B cell (primary cell): ENCODE results near the gene SNX10. TPM values are rescaled to one million over a fixed set of nuclear protein-coding genes. Genes with fewer than 3 reads are reported as not detected.

ENCODE experiments used
- ATAC-seq: fragments of 200-7000 bp; cut with Tn5 transposase; one replicate; pipeline ENCODE4 v1.10.0; 2021; ENCODE audit warnings: low read depth, mild to moderate bottlenecking, moderate number of reproducible peaks, moderate library complexity
- CTCF ChIA-PET: fragments of 350-600 bp; sonication (Branson Sonifier 250); formaldehyde crosslinking; loops from one replicate; lab custom pipeline; 2021; ENCODE audit warnings: antibody characterized with exemption, inconsistent platforms; lab: Charles Lee
- POLR2A ChIA-PET: fragments of 350-600 bp; sonication (Branson Sonifier 250); formaldehyde crosslinking; loops from one replicate; lab custom pipeline; 2021; ENCODE audit warnings: antibody characterized with exemption; lab: Charles Lee
- DNase-seq: peaks from one replicate; pipeline ENCODE4 v3.0.0; 2013
- H2AFZ ChIP-seq: 2 replicates; pipeline ENCODE4 v1.6.1; 2012; ENCODE audit warnings: mild to moderate bottlenecking, low read depth, low read length; ENCODE audit not compliant: insufficient read depth, poor library complexity, severe bottlenecking
- H3K27ac ChIP-seq, 2 donors: 1 replicate in 1 of 2; 2 replicates in 1 of 2; pipeline ENCODE4 v1.5.1; 2012 to 2013; ENCODE audit warnings: low read length in 2 of 2, mild to moderate bottlenecking in 2 of 2, moderate library complexity in 1 of 2
- H3K27me3 ChIP-seq, 4 experiments: fragments of 200-600 bp in 1 of 4; sonication (generic) in 1 of 4; replicated peaks in 1 of 4; 1 replicate in 2 of 4; 2 replicates in 2 of 4; pipeline versions ENCODE4 v1.6.1 to v1.7.0; 2013 to 2016; ENCODE audit warnings: low read length in 3 of 4, mild to moderate bottlenecking in 2 of 4, mixed read lengths in 1 of 4, moderate library complexity in 1 of 4; ENCODE audit not compliant: insufficient read depth in 4 of 4, control insufficient read depth in 3 of 4; ENCODE audit errors: control extremely low read depth in 1 of 4
- H3K36me3 ChIP-seq, 2 experiments: replicated peaks in 1 of 2; 1 replicate in 1 of 2; 2 replicates in 1 of 2; pipeline versions ENCODE4 v1.6.1 to v1.7.1; 2013; ENCODE audit warnings: low read length in 1 of 2; ENCODE audit not compliant: insufficient read depth in 2 of 2, control insufficient read depth in 1 of 2; ENCODE audit errors: control extremely low read depth in 1 of 2, extremely low read depth in 1 of 2
- H3K4me1 ChIP-seq, 2 donors: fragments of 200-600 bp in 1 of 2; sonication (generic) in 1 of 2; 1 replicate in 1 of 2; 2 replicates in 1 of 2; pipeline versions ENCODE4 v1.5.1 to v1.6.1; 2013 to 2017; ENCODE audit warnings: low read length in 2 of 2; ENCODE audit not compliant: control insufficient read depth in 2 of 2, insufficient read depth in 2 of 2
- H3K4me2 ChIP-seq: replicated peaks from 2 replicates; pipeline ENCODE3; 2012; ENCODE audit warnings: mild to moderate bottlenecking, low read depth, low read length; ENCODE audit not compliant: poor library complexity, severe bottlenecking
- H3K4me3 ChIP-seq, 5 experiments: fragments of 200-600 bp in 1 of 5; sonication (generic) in 1 of 5; 1 replicate in 3 of 5; 2 replicates in 2 of 5; pipeline versions ENCODE4 v1.5.1 to v1.7.0; 2011 to 2016; ENCODE audit warnings: low read length in 4 of 5, mild to moderate bottlenecking in 4 of 5, low read depth in 2 of 5, control low read depth in 1 of 5, moderate library complexity in 1 of 5; ENCODE audit not compliant: insufficient read depth in 1 of 5; ENCODE audit errors: control extremely low read depth in 1 of 5, extremely low read depth in 1 of 5
- H3K79me2 ChIP-seq: fragments of 200-600 bp; sonication (generic); one replicate; pipeline ENCODE4 v1.6.0; 2016; ENCODE audit warnings: low read length; ENCODE audit not compliant: control insufficient read depth, insufficient read depth
- H3K9ac ChIP-seq: fragments of 200-600 bp; sonication (generic); 2 replicates; pipeline ENCODE4 v1.6.1; 2017; ENCODE audit warnings: mild to moderate bottlenecking, low read length, moderate library complexity
- H3K9me3 ChIP-seq, 3 donors: one replicate each; pipeline versions ENCODE4 v1.6.1 to v1.7.1; 2013; ENCODE audit warnings: low read length in 2 of 3; ENCODE audit not compliant: control insufficient read depth in 2 of 3, insufficient read depth in 1 of 3; ENCODE audit errors: control extremely low read depth in 1 of 3
- H4K20me1 ChIP-seq: 2 replicates; pipeline ENCODE4 v1.6.0; 2012; ENCODE audit warnings: mild to moderate bottlenecking, low read length; ENCODE audit not compliant: insufficient read depth, control insufficient read depth, poor library complexity, severe bottlenecking
- H3K27ac Mint-ChIP-seq: one replicate; pipeline ENCODE4 v1.8.0; 2021; ENCODE audit warnings: mixed read lengths
- H3K27me3 Mint-ChIP-seq: one replicate; pipeline ENCODE4 v1.8.0; 2021; ENCODE audit warnings: mixed read lengths
- H3K4me1 Mint-ChIP-seq: one replicate; pipeline ENCODE4 v1.8.0; 2021; ENCODE audit warnings: mixed read lengths
- H3K4me3 Mint-ChIP-seq: one replicate; pipeline ENCODE4 v1.8.0; 2021; ENCODE audit warnings: mixed read lengths
- H3K9me3 Mint-ChIP-seq: one replicate; pipeline ENCODE4 v1.8.0; 2022; ENCODE audit warnings: mixed read lengths; ENCODE audit not compliant: insufficient read depth
- CTCF ChIP-seq: fragments of 200-600 bp; IDR thresholded peaks from one replicate; pipeline ENCODE4 v1.8.0; 2022; ENCODE audit warnings: antibody characterized with exemption, mild to moderate bottlenecking
- EZH2 ChIP-seq: IDR thresholded peaks from 2 replicates; pipeline ENCODE4 v1.6.1; 2012; ENCODE audit warnings: borderline replicate concordance, low read depth, mild to moderate bottlenecking, moderate library complexity, low read length; ENCODE audit not compliant: insufficient read depth, poor library complexity, severe bottlenecking
- WGBS: methylation state at CpG from one replicate; pipeline ENCODE4 v1.1.5; 2013; ENCODE audit warnings: missing lambda C conversion rate; ENCODE audit not compliant: insufficient coverage; 5-methylcytosine and 5-hydroxymethylcytosine counted together
- intact Hi-C: fragments of 100-400 bp; cut with micrococcal nuclease; formaldehyde crosslinking; loops from one replicate; pipeline ENCODE4 v1.10.0; 2022
- polyA plus RNA-seq: library from polyadenylated mRNA; depleted of rRNA; stranded (reverse); fragments of >200 nt; gene quantifications from 2 replicates; pipeline ENCODE4 v1.2.3, GENCODE V29; 2012
- total RNA-seq, 2 donors: library from RNA; stranded (reverse); fragments of 120-200 nt in 1 of 2; gene quantifications; 1 replicate in 1 of 2; 2 replicates in 1 of 2; pipeline versions ENCODE4 v1.2.3 to v1.2.4, GENCODE V29; 2013 to 2022

Gene SNX10
- total and polyA plus RNA-seq, 2 donors (not counting 1 experiment from before 2014, with no cell fraction given): 26.5 to 29.2 TPM

GRCh38 chr7:26360650-26361049, 69.0 kb downstream of the SNX10 start:
- DNase-seq (no peak), ATAC-seq (no peak)
- Histone ChIP-seq H2AFZ (no peak overlapping the region), H3K9ac (no peak overlapping the region), H3K79me2 (peaks cover 50% of the 10 kb centered on the region), H4K20me1 (peaks cover 5% of the 10 kb centered on the region), H3K4me2 (peak overlapping the region; percentile 59), H3K9me3 (no peaks in the 10 kb centered on the region), H3K27me3 (no peaks in the 10 kb centered on the region), H3K4me1 (peaks cover 37 to 54% of the 10 kb centered on the region in 2 donors), H3K27ac (peak overlapping the region; percentile 71 to 72), H3K36me3 (peaks cover 3 to 14% of the 10 kb centered on the region in 2 experiments), H3K4me3 (peak overlapping the region in 1 of 5 experiments; percentile 11)
- ChIA-PET POLR2A (interaction anchor here (1.0 kb wide), 1 partner anchor 69 kb away, joined by 4 read pairs; the partner anchor contains the start of gene SNX10), CTCF (interaction anchor here (0.8 to 8.1 kb wide), 11 partner anchors 9 to 508 kb away, joined by 3 to 190 read pairs (median 4); partner anchors contain the start of gene SNX10)
- intact Hi-C loops: loop anchor here (1.0 to 5.0 kb wide), 2 partner anchors 33 to 66 kb away; no protein-coding TSS in a partner anchor
- no peaks in the 10 kb centered on the region for H3K27me3 Mint-ChIP-seq
- no CpG with 5 or more reads among the region's 3 CpGs for WGBS
- H3K4me1 Mint-ChIP-seq: peaks cover 53% of the 10 kb centered on the region
- no peaks in the 10 kb centered on the region for H3K9me3 Mint-ChIP-seq
- H3K27ac Mint-ChIP-seq: peak overlapping the region; percentile 33
- H3K4me3 Mint-ChIP-seq: peak overlapping the region; percentile 6
- TF ChIP-seq CTCF: no peak
- TF ChIP-seq EZH2: no peak

GRCh38 chr7:26361637-26362036, 70.0 kb downstream of the SNX10 start:
- no peaks in the 10 kb centered on the region for H3K27me3 Mint-ChIP-seq
- WGBS: 80% methylated on average over 1 of the region's 3 CpGs
- H2AFZ ChIP-seq: no peak overlapping the region
- no peak overlapping the region for H3K27ac ChIP-seq
- ATAC-seq: no peak
- CTCF ChIA-PET: interaction anchor here (0.8 to 8.1 kb wide), 7 partner anchors 12 to 467 kb away, joined by 3 to 190 read pairs (median 18); partner anchors contain the start of gene SNX10
- no peak overlapping the region for H3K4me2 ChIP-seq
- no peak overlapping the region for H3K9ac ChIP-seq
- peaks cover 37 to 54% of the 10 kb centered on the region in 2 donors for H3K4me1 ChIP-seq
- intact Hi-C loops: loop anchor here (5.0 kb wide), 1 partner anchor 34 kb away; no protein-coding TSS in a partner anchor
- H3K9me3 ChIP-seq: no peaks in the 10 kb centered on the region
- H3K36me3 ChIP-seq: peaks cover 4 to 24% of the 10 kb centered on the region in 2 experiments
- no peaks in the 10 kb centered on the region for H3K9me3 Mint-ChIP-seq
- peaks cover 53% of the 10 kb centered on the region for H3K4me1 Mint-ChIP-seq
- POLR2A ChIA-PET: interaction anchor here (1.1 kb wide), 1 partner anchor 68 kb away, joined by 3 read pairs; no protein-coding TSS in a partner anchor
- H4K20me1 ChIP-seq: peaks cover 13% of the 10 kb centered on the region
- H3K4me3 ChIP-seq: no peak overlapping the region
- no peak overlapping the region for H3K27ac Mint-ChIP-seq
- peaks cover 54% of the 10 kb centered on the region for H3K79me2 ChIP-seq
- DNase-seq: no peak
- TF ChIP-seq CTCF: no peak
- no peak for TF ChIP-seq EZH2
- H3K27me3 ChIP-seq: no peaks in the 10 kb centered on the region
- no peak overlapping the region for H3K4me3 Mint-ChIP-seq
